Stimulated activated CD8-positive, alpha-beta memory T cell treated with anti-CD3 and anti-CD28 coated beads, Interleukin-4, amount 100 ng/mL, for 24 hours (primary cell): ENCODE results near the gene RNF212B.

ENCODE experiments used
- DNase-seq: peaks from one replicate; pipeline ENCODE4 v3.0.0-alpha.2; 2020; ENCODE audit warnings: low read depth

Gene RNF212B

DNA sequence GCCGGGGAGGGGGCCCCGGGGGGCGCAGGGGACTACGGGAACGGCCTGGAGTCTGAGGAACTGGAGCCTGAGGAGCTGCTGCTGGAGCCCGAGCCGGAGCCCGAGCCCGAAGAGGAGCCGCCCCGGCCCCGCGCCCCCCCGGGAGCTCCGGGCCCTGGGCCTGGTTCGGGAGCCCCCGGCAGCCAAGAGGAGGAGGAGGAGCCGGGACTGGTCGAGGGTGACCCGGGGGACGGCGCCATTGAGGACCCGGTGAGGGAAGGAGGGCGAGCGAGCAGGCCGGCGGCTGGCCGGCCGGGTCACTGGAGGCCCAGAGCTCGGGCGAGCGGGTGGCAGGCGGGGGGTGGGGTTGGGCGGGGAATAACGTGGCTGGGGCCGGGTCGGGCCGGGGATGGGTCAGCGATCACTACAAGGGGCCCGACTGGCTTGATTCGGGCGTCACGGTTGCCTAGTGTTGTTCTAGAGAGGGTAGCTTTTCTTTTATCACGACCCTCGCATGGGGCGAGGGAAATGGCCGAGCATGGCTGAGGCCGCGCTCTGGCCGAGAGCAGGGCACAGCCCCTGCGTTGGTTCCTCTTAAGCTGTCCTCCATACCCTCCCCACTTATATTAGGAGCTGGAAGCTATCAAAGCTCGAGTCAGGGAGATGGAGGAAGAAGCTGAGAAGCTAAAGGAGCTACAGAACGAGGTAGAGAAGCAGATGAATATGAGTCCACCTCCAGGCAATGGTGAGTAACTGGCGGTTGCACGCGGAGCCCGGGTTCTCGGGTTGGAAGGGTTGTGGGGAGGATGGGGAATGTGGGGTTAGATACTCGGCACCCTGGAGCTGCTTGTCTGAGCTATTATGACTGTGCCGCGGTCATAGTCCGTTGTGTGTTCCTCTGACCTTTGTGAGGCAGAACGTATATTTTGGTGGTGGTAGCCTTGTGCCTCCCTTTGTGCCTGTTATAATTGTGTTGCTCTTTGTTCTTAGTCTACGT is 84.1 kb downstream of the RNF212B start:
- peak; percentile 26 for DNase-seq
